Caco-2 (cell line): ENCODE results near the gene FRYL. TPM values are rescaled to one million over a fixed set of nuclear protein-coding genes. Genes with fewer than 3 reads are reported as not detected.

Experiments
- BruUV-seq: library from RNA; stranded (reverse); fragments of 400-500 nt; replicated peaks from 2 replicates; lab custom pipeline; 2021; lab: Mats Ljungman, UMichigan
- CTCF ChIA-PET: fragments of 300-600 bp; sonication (Branson Sonifier 250); formaldehyde crosslinking; loops from one replicate; lab custom pipeline; 2022; ENCODE audit warnings: antibody characterized with exemption; lab: Charles Lee
- POLR2A ChIA-PET: fragments of 300-600 bp; sonication (Branson Sonifier 250); formaldehyde crosslinking; loops from one replicate; lab custom pipeline; 2022; ENCODE audit warnings: antibody characterized with exemption; lab: Charles Lee
- DNase-seq, 2 experiments: peaks; one replicate each; pipeline versions ENCODE4 v3.0.0 to v3.0.0-alpha.2; 2020 to 2022
- H3K27me3 ChIP-seq: replicated peaks from 2 replicates; pipeline ENCODE4 v1.6.0; 2011; ENCODE audit warnings: low read length; ENCODE audit not compliant: control insufficient read depth, insufficient read depth
- H3K36me3 ChIP-seq: 2 replicates; pipeline ENCODE4 v1.5.1; 2011; ENCODE audit warnings: low read length; ENCODE audit not compliant: control insufficient read depth, insufficient read depth
- H3K4me1 ChIP-seq: fragments of 250-450 bp; sonication (Bioruptor Pico); 2 replicates; pipeline ENCODE4 v1.5.1; 2020; ENCODE audit warnings: mild to moderate bottlenecking
- H3K4me3 ChIP-seq: 2 replicates; pipeline ENCODE4 v1.5.1; 2011; ENCODE audit warnings: low read depth, mild to moderate bottlenecking, control low read depth, low read length
- H3K9me3 ChIP-seq: fragments of 250-450 bp; sonication (Bioruptor Pico); 2 replicates; pipeline ENCODE4 v1.5.1; 2020; ENCODE audit warnings: mild to moderate bottlenecking, moderate library complexity
- H3K27ac Mint-ChIP-seq: one replicate; pipeline ENCODE4 v1.8.0; 2022; ENCODE audit warnings: mixed read lengths; ENCODE audit not compliant: unreplicated experiment
- H3K27me3 Mint-ChIP-seq: one replicate; pipeline ENCODE4 v1.8.0; 2022; ENCODE audit warnings: mixed read lengths; ENCODE audit not compliant: insufficient read depth, unreplicated experiment
- H3K36me3 Mint-ChIP-seq: one replicate; pipeline ENCODE4 v1.8.0; 2022; ENCODE audit warnings: mild to moderate bottlenecking, mixed read lengths; ENCODE audit not compliant: insufficient read depth, unreplicated experiment
- H3K4me1 Mint-ChIP-seq: one replicate; pipeline ENCODE4 v1.8.0; 2022; ENCODE audit warnings: low read depth, mixed read lengths; ENCODE audit not compliant: unreplicated experiment
- H3K4me3 Mint-ChIP-seq: one replicate; pipeline ENCODE4 v1.8.0; 2022; ENCODE audit warnings: mild to moderate bottlenecking, moderate library complexity, mixed read lengths; ENCODE audit not compliant: unreplicated experiment
- H3K9me3 Mint-ChIP-seq: one replicate; pipeline ENCODE4 v1.8.0; 2022; ENCODE audit warnings: mixed read lengths; ENCODE audit not compliant: unreplicated experiment
- intact Hi-C: fragments of 100-400 bp; cut with micrococcal nuclease; formaldehyde crosslinking; loops from one replicate; pipeline ENCODE4 v1.10.0; 2022; ENCODE audit not compliant: unreplicated experiment
- total RNA-seq: library from RNA; stranded (reverse); gene quantifications from 2 replicates; pipeline ENCODE4 v1.2.3, GENCODE V29; 2022
- TF ChIP-seq, protein P1 (sequence below), 2 experiments: fragments of 200-600 bp in 1 of 2; IDR thresholded peaks; 1 replicate in 1 of 2; 2 replicates in 1 of 2; pipeline versions ENCODE4 v1.5.1 to v1.8.0; 2011 to 2022; ENCODE audit warnings: antibody characterized with exemption in 1 of 2, control low read depth in 1 of 2, inconsistent platforms in 1 of 2, low read depth in 1 of 2, low read length in 1 of 2, mild to moderate bottlenecking in 1 of 2, moderate library complexity in 1 of 2; ENCODE audit not compliant: insufficient read depth in 1 of 2, severe bottlenecking in 1 of 2, unreplicated experiment in 1 of 2

FRYL gene
- total RNA-seq, 1 experiment from 2014 or later, result 27.4 TPM

DNA sequence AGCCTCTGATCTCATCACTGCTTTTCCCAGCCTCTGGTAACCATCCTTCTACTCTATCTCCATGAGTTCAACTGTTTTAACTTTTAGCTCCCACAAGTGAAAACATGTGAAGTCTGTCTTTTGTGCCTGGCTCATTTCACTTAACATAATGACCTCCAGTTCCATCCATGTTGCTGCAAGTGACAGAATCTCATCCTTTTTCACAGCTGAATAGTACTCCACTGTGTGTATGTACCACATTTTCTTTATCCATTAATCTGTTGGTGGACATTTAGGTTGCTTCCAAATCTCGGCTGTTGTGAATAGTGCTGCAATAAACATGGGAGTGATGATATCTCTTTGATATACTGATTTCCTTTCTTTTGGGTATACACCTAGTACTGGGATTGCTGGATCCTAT, 109.5 kb downstream of the FRYL start:
- intact Hi-C loops, result no loop called here
- CTCF ChIA-PET, result no interaction called here

DNA sequence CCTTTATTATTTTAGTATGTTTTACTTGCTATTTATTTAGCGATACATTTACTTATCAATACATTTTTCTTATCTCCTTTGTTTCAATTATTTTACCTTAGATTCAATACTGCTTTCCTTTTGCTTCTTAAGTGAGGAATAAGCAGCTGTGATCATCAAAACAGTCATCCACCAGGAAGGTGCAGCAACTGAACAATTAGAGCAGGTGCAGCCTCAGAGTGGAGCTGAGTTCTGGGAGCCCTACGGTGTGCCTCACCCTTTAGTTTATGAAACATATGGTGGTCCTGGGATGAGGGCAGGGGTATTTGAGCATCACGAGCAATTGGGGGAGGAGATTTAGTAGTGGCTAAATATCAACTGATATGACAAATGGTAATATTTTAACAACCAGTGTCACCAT, 111.0 kb downstream of the FRYL start:
- no peaks in the 10 kb centered on the region for H3K9me3 Mint-ChIP-seq
- TF ChIP-seq, protein P1, sequence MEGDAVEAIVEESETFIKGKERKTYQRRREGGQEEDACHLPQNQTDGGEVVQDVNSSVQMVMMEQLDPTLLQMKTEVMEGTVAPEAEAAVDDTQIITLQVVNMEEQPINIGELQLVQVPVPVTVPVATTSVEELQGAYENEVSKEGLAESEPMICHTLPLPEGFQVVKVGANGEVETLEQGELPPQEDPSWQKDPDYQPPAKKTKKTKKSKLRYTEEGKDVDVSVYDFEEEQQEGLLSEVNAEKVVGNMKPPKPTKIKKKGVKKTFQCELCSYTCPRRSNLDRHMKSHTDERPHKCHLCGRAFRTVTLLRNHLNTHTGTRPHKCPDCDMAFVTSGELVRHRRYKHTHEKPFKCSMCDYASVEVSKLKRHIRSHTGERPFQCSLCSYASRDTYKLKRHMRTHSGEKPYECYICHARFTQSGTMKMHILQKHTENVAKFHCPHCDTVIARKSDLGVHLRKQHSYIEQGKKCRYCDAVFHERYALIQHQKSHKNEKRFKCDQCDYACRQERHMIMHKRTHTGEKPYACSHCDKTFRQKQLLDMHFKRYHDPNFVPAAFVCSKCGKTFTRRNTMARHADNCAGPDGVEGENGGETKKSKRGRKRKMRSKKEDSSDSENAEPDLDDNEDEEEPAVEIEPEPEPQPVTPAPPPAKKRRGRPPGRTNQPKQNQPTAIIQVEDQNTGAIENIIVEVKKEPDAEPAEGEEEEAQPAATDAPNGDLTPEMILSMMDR (IDR thresholded peaks at IDR 0.05; ENCODE audit: insufficient read depth in 1 of 2, low read depth in 1 of 2, low read length in 1 of 2, severe bottlenecking in 1 of 2, unreplicated experiment in 1 of 2), result no peak
- no peaks in the 10 kb centered on the region for H3K27me3 Mint-ChIP-seq
- H3K36me3 Mint-ChIP-seq, result no peaks in the 10 kb centered on the region
- H3K36me3 ChIP-seq, result no peaks in the 10 kb centered on the region
- DNase-seq, result no peak
- no peak overlapping the region for H3K4me3 ChIP-seq
- no peak overlapping the region for H3K27ac Mint-ChIP-seq
- POLR2A ChIA-PET, result no interaction called here
- peaks cover 18% of the 10 kb centered on the region for H3K4me1 ChIP-seq
- peaks cover 6% of the 10 kb centered on the region for H3K4me1 Mint-ChIP-seq
- no peaks in the 10 kb centered on the region for H3K27me3 ChIP-seq
- no peaks in the 10 kb centered on the region for H3K9me3 ChIP-seq
- H3K4me3 Mint-ChIP-seq, result no peak overlapping the region
- no TSS peak for BruUV-seq
- intact Hi-C loops, result loop anchor here (5.0 kb wide), 1 partner anchor 47 kb away; no protein-coding TSS in a partner anchor
- CTCF ChIA-PET, result no interaction called here

More for the DNA sequence above, 109.5 kb downstream of the FRYL start:
- Histone ChIP-seq H3K27me3 (no peaks in the 10 kb centered on the region), H3K9me3 (no peaks in the 10 kb centered on the region), H3K4me1 (peaks cover 18% of the 10 kb centered on the region), H3K36me3 (no peaks in the 10 kb centered on the region), H3K4me3 (no peak overlapping the region)
- POLR2A ChIA-PET, result no interaction called here
- Mint-ChIP-seq H3K4me3 (no peak overlapping the region), H3K9me3 (no peaks in the 10 kb centered on the region), H3K4me1 (peaks cover 9% of the 10 kb centered on the region), H3K27ac (no peak overlapping the region), H3K27me3 (no peaks in the 10 kb centered on the region), H3K36me3 (peaks cover 3% of the 10 kb centered on the region)
- no peak for DNase-seq
- BruUV-seq, result no TSS peak
- TF ChIP-seq, protein P1 (IDR thresholded peaks at IDR 0.05; ENCODE audit: insufficient read depth in 1 of 2, low read depth in 1 of 2, low read length in 1 of 2, severe bottlenecking in 1 of 2, unreplicated experiment in 1 of 2), result no peak

DNA sequence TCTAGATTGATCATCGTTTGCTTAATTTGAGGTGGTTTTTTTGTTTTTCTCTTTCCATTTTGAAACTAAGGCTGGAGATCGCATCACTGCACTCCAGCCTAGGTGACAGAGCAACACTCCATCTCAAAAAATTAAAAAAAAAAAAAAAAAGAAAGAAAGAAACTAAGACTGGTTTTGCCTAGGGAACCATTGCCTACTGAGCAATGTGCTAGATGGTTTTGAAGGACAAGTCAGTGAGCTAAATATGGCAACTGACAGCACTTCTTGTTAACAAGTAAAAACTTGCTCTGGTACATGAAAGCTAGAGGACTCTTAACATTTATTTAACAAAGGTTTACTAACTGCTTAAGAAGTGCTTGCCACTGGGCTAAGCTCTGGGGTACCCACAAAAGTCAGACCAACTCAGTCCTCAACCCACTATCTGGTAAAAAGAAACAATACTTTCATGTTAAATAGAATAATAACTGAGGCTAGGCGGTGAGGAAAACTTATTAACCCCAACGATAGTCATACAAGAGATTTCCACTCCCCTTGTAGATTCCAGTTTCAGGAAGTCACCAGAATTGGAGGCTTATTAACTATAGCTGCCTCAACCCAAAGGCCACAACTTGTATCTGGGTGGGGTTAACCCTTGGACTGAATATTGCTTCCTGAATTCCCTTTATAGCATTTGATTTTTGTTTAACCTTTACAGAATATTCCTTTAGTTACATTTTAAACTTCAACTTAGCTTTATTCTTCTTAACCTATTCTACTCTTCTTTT, 111.6 kb downstream of the FRYL start:
- Histone ChIP-seq H3K36me3 (no peaks in the 10 kb centered on the region), H3K27me3 (no peaks in the 10 kb centered on the region), H3K4me1 (peaks cover 13% of the 10 kb centered on the region), H3K4me3 (no peak overlapping the region), H3K9me3 (no peaks in the 10 kb centered on the region)
- intact Hi-C loops, result loop anchor here (5.0 kb wide), 1 partner anchor 46 kb away; no protein-coding TSS in a partner anchor
- Mint-ChIP-seq H3K9me3 (no peaks in the 10 kb centered on the region), H3K27ac (no peak overlapping the region), H3K36me3 (no peaks in the 10 kb centered on the region), H3K4me3 (no peak overlapping the region), H3K27me3 (no peaks in the 10 kb centered on the region), H3K4me1 (no peaks in the 10 kb centered on the region)
- CTCF ChIA-PET, result no interaction called here
- POLR2A ChIA-PET, result interaction anchor here (0.5 kb wide), 1 partner anchor 326 kb away, joined by 3 read pairs; no protein-coding TSS in a partner anchor
- no peak for DNase-seq
- no TSS peak for BruUV-seq
- TF ChIP-seq, protein P1 (IDR thresholded peaks at IDR 0.05; ENCODE audit: insufficient read depth in 1 of 2, low read depth in 1 of 2, low read length in 1 of 2, severe bottlenecking in 1 of 2, unreplicated experiment in 1 of 2), result no peak
